ENCODE data around the gene EPB41. TPM values are rescaled to one million over a fixed set of nuclear protein-coding genes. Genes with fewer than 3 reads are reported as not detected.

The EPB41 gene
- total RNA-seq, 2 donors from 2014 or later = 39.4 to 54.4 TPM

- DNase-seq (ENCODE audit: low spot score) = no peak
Observed at GRCh38 chr1:28910379-28911115, 3.8 kb upstream of the EPB41 start.

GRCh38 chr1:28913786-28914227 is 562 bp upstream of the EPB41 start:
- intact Hi-C loops (cut with DNase I) = loop anchor here (2.0 kb wide), 2 partner anchors 27 to 69 kb away; no protein-coding TSS in a partner anchor
- TF ChIP-seq POLR2A (IDR thresholded peaks at IDR 0.05) = no peak
- TF ChIP-seq POLR2AphosphoS5 (IDR thresholded peaks at IDR 0.05) = no peak
- no peak for TF ChIP-seq CTCF (IDR thresholded peaks at IDR 0.05)
- Histone ChIP-seq H3K36me3 (no peaks in the 10 kb centered on the region), H3K27me3 (replicated peaks; ENCODE audit: insufficient read depth) (no peaks in the 10 kb centered on the region), H3K4me1 (replicated peaks) (peaks cover 6% of the 10 kb centered on the region), H3K9me3 (no peaks in the 10 kb centered on the region), H3K4me3 (peak overlapping the region; percentile 70 to 78), H3K27ac (peak overlapping the region; percentile 71 to 75)
- WGBS = 26% methylated on average over 10 of the region's 10 CpGs
- no peak for DNase-seq (ENCODE audit: low spot score)

More at GRCh38 chr1:28910379-28911115, 3.8 kb upstream of the EPB41 start:
- H3K9me3 ChIP-seq = no peaks in the 10 kb centered on the region
- WGBS = 88% methylated on average over 7 of the region's 7 CpGs
- H3K4me3 ChIP-seq = no peak overlapping the region
- no peaks in the 10 kb centered on the region for H3K27me3 ChIP-seq (replicated peaks; ENCODE audit: insufficient read depth)
- TF ChIP-seq POLR2AphosphoS5 (IDR thresholded peaks at IDR 0.05) (no peak), CTCF (IDR thresholded peaks at IDR 0.05) (no peak), POLR2A (IDR thresholded peaks at IDR 0.05) (no peak)
- H3K36me3 ChIP-seq = no peaks in the 10 kb centered on the region
- intact Hi-C loops (cut with DNase I) = no loop called here
- no peak overlapping the region for H3K27ac ChIP-seq
- peaks cover 6% of the 10 kb centered on the region for H3K4me1 ChIP-seq (replicated peaks)

DNA sequence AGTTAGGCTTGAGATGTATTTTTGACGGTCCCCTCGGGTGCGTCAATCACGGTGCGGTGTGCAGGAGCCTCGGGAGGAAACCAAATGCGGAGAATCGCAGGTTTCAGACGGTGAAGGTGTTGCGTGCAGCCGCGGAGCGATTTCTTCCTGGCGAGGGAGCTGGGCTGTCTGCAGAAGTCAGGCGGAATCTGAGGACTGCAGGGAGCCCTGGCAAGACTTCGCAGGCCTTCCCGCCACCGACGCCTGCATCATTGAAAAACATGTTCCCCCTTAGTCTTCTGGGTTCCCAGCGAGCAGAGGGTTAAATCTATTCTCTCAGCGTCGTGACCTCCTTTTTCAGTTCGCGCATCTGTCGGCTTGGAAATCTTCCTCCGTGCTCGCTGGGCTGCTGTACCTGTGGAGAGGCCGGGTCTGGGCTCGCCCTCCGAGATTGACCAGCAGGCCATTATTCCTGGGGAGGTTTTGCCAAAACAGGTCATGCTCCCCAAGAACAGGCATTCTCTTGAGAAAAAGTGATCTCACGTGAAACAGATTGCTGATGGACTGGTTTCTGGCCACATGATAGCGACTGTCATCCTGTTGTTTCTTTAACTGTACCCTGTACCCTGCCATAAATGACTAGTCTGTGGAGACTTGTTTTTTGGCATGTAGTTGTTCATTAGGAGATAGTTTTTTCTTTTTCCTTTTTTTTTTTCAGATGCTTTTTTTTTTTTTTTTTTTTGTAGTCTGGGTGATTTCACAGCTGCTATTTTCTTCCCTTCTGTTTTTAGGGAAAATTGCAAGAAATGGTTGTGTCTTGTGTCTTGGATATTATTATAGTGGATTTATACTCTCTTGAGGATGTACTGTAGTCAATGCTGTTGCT is 894 bp downstream of the EPB41 start:
- no peaks in the 10 kb centered on the region for H3K36me3 ChIP-seq
- TF ChIP-seq POLR2AphosphoS5 (IDR thresholded peaks at IDR 0.05) (peak; percentile 26), POLR2A (IDR thresholded peaks at IDR 0.05) (no peak)
- peak overlapping the region; percentile 70 to 78 for H3K4me3 ChIP-seq
- intact Hi-C loops (cut with DNase I) = loop anchor here (2.0 kb wide), 2 partner anchors 28 to 68 kb away; no protein-coding TSS in a partner anchor
- H3K9me3 ChIP-seq = no peaks in the 10 kb centered on the region
- WGBS = 3% methylated on average over 32 of the region's 32 CpGs
- DNase-seq (ENCODE audit: low spot score) = peak; percentile 30
- no peaks in the 10 kb centered on the region for H3K27me3 ChIP-seq (replicated peaks; ENCODE audit: insufficient read depth)
- H3K27ac ChIP-seq = peak overlapping the region; percentile 71 to 75
- H3K4me1 ChIP-seq (replicated peaks) = peaks cover 6% of the 10 kb centered on the region

GRCh38 chr1:28917757-28918118 is 3.4 kb downstream of the EPB41 start:
- peaks cover 6% of the 10 kb centered on the region for H3K4me1 ChIP-seq (replicated peaks)
- no peak for DNase-seq (ENCODE audit: low spot score)
- 78% methylated on average over 2 of the region's 2 CpGs for WGBS
- no peak overlapping the region for H3K4me3 ChIP-seq
- TF ChIP-seq CTCF (IDR thresholded peaks at IDR 0.05) (no peak), POLR2A (IDR thresholded peaks at IDR 0.05) (no peak), POLR2AphosphoS5 (IDR thresholded peaks at IDR 0.05) (no peak)
- H3K27me3 ChIP-seq (replicated peaks; ENCODE audit: insufficient read depth) = no peaks in the 10 kb centered on the region
- intact Hi-C loops (cut with DNase I) = no loop called here
- no peaks in the 10 kb centered on the region for H3K9me3 ChIP-seq
- no peak overlapping the region for H3K27ac ChIP-seq
- H3K36me3 ChIP-seq = no peaks in the 10 kb centered on the region

- Histone ChIP-seq H3K27me3 (replicated peaks; ENCODE audit: insufficient read depth) (no peaks in the 10 kb centered on the region), H3K4me3 (no peak overlapping the region), H3K4me1 (replicated peaks) (no peaks in the 10 kb centered on the region), H3K36me3 (no peaks in the 10 kb centered on the region), H3K27ac (no peak overlapping the region), H3K9me3 (no peaks in the 10 kb centered on the region)
- DNase-seq (ENCODE audit: low spot score) = no peak
- intact Hi-C loops (cut with DNase I) = no loop called here
- TF ChIP-seq POLR2AphosphoS5 (IDR thresholded peaks at IDR 0.05) (no peak), POLR2A (IDR thresholded peaks at IDR 0.05) (no peak), CTCF (IDR thresholded peaks at IDR 0.05) (no peak)
- 77% methylated on average over 3 of the region's 3 CpGs for WGBS
Observed at GRCh38 chr1:28921286-28921869, 7.0 kb downstream of the EPB41 start.

Measured in prostate gland (tissue), 2 donors.